Measurements from ENCODE around the gene KAT2A.
"Not testable (repeated sequence)": the region's sequence is repeated elsewhere in the genome, so short reads cannot be mapped to it uniquely, and the experiment has no call there.

KAT2A gene

GRCh38 chr17:42120770-42121769 lies at the start of gene KAT2A:
KAT2A (minus strand) TSS chr17:42121367; CDS start chr17:42121304, 63 bp downstream.
- in situ Hi-C loops (cut with MboI; ENCODE audit: low pct_unique_long_range_greater_than_20kb, low sequenced_read_pairs): no loop called here
- DNase-seq: peak; percentile 82

- no peak for DNase-seq
- in situ Hi-C loops (cut with MboI; ENCODE audit: low pct_unique_long_range_greater_than_20kb, low sequenced_read_pairs): no loop called here
Observed at GRCh38 chr17:42169351-42169750, 48.2 kb upstream of the KAT2A start.

- in situ Hi-C loops (cut with MboI; ENCODE audit: low pct_unique_long_range_greater_than_20kb, low sequenced_read_pairs): no loop called here
- DNase-seq: no peak
Observed at GRCh38 chr17:42167807-42168206, 46.6 kb upstream of the KAT2A start.

- DNase-seq: no peak
- in situ Hi-C loops (cut with MboI; ENCODE audit: low pct_unique_long_range_greater_than_20kb, low sequenced_read_pairs): no loop called here
Observed at GRCh38 chr17:42166196-42166763, 45.1 kb upstream of the KAT2A start.

GRCh38 chr17:42165751-42166150 lies 44.6 kb upstream of the KAT2A start:
- in situ Hi-C loops (cut with MboI; ENCODE audit: low pct_unique_long_range_greater_than_20kb, low sequenced_read_pairs): no loop called here
- DNase-seq: no peak

- in situ Hi-C loops (cut with MboI; ENCODE audit: low pct_unique_long_range_greater_than_20kb, low sequenced_read_pairs): no loop called here
- DNase-seq: no peak
Observed at GRCh38 chr17:42163696-42164407, 42.7 kb upstream of the KAT2A start.

- in situ Hi-C loops (cut with MboI; ENCODE audit: low pct_unique_long_range_greater_than_20kb, low sequenced_read_pairs): no loop called here
- peak; percentile 54 for DNase-seq
Observed at GRCh38 chr17:42163113-42163512, 41.9 kb upstream of the KAT2A start.

GRCh38 chr17:42160531-42160910 lies 39.4 kb upstream of the KAT2A start:
- DNase-seq: no peak
- in situ Hi-C loops (cut with MboI; ENCODE audit: low pct_unique_long_range_greater_than_20kb, low sequenced_read_pairs): no loop called here

GRCh38 chr17:42159796-42160530 lies 38.8 kb upstream of the KAT2A start:
- no peak for DNase-seq
- in situ Hi-C loops (cut with MboI; ENCODE audit: low pct_unique_long_range_greater_than_20kb, low sequenced_read_pairs): no loop called here

- in situ Hi-C loops (cut with MboI; ENCODE audit: low pct_unique_long_range_greater_than_20kb, low sequenced_read_pairs): no loop called here
Observed at GRCh38 chr17:42155614-42156045, 34.5 kb upstream of the KAT2A start.

GRCh38 chr17:42153919-42154742 lies 33.0 kb upstream of the KAT2A start:
- peak; percentile 81 for DNase-seq
- in situ Hi-C loops (cut with MboI; ENCODE audit: low pct_unique_long_range_greater_than_20kb, low sequenced_read_pairs): no loop called here

More at GRCh38 chr17:42155614-42156045, 34.5 kb upstream of the KAT2A start:
- DNase-seq: no peak

- in situ Hi-C loops (cut with MboI; ENCODE audit: low pct_unique_long_range_greater_than_20kb, low sequenced_read_pairs): no loop called here
- DNase-seq: no peak
Observed at GRCh38 chr17:42146911-42147607, 25.9 kb upstream of the KAT2A start.

GRCh38 chr17:42143138-42143537 lies 22.0 kb upstream of the KAT2A start:
- in situ Hi-C loops (cut with MboI; ENCODE audit: low pct_unique_long_range_greater_than_20kb, low sequenced_read_pairs); DNase-seq: not testable (repeated sequence)

GRCh38 chr17:42142371-42142896 lies 21.3 kb upstream of the KAT2A start:
- no peak for DNase-seq
- in situ Hi-C loops (cut with MboI; ENCODE audit: low pct_unique_long_range_greater_than_20kb, low sequenced_read_pairs): no loop called here

- in situ Hi-C loops (cut with MboI; ENCODE audit: low pct_unique_long_range_greater_than_20kb, low sequenced_read_pairs): no loop called here
- no peak for DNase-seq
Observed at GRCh38 chr17:42141382-42141781, 20.2 kb upstream of the KAT2A start.

- DNase-seq; in situ Hi-C loops (cut with MboI; ENCODE audit: low pct_unique_long_range_greater_than_20kb, low sequenced_read_pairs): not testable (repeated sequence)
Observed at GRCh38 chr17:42140690-42141089, 19.5 kb upstream of the KAT2A start.

- in situ Hi-C loops (cut with MboI; ENCODE audit: low pct_unique_long_range_greater_than_20kb, low sequenced_read_pairs): no loop called here
Observed at GRCh38 chr17:42138749-42139492, 17.8 kb upstream of the KAT2A start.

More at GRCh38 chr17:42138749-42139492, 17.8 kb upstream of the KAT2A start:
- no peak for DNase-seq

Measured in KBM-7 (cell line).